Measurements from ENCODE around the gene CALM1. TPM values are rescaled to one million over a fixed set of nuclear protein-coding genes. Genes with fewer than 3 reads are reported as not detected.

CALM1 gene
- 1,344 and 1,414 TPM in 2 replicates for total RNA-seq

DNA sequence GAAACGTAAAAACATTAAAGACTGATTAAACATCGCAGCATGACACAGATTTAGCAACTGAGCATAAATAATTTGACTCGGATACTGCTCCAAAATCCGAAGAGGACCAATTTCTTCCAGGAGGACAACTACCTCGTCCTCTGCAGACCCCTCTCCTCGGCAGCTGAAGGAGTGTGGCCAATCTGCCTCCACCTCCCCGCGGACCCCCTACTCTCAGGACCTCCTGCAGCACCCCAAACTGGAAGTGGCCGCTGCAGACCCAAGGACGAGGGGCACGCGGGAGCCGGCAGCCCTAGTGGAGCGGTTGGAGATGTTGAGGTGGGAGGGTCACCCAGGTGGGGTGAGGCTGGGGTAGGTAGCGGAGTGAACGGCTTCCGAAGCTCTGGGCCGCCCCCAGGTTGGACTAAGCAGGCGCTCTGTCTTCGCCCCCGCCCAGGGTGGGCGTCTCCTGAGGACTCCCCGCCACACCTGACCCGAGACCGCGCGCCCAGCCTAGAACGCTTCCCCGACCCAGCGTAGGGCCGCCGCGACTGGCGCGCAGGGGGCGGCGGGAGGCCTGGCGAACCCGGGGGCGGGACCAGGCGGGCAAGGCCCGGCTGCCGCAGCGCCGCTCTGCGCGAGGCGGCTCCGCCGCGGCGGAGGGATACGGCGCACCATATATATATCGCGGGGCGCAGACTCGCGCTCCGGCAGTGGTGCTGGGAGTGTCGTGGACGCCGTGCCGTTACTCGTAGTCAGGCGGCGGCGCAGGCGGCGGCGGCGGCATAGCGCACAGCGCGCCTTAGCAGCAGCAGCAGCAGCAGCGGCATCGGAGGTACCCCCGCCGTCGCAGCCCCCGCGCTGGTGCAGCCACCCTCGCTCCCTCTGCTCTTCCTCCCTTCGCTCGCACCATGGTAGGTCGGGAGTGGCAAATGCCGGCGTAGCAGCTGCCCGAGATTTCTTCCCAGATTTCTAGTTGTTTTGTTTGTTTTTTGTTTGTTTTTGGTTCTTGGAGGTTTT, at the start of gene CALM1:
Gene CALM1 (plus strand): TSS at position 689 of the 999 bp plus-strand sequence. CDS start 202 bp downstream, at position 891.
- DNase-seq (ENCODE audit: low read depth in 2 of 2), result peak; percentile 96 to 97

GRCh38 chr14:90348270-90348669, 48.6 kb upstream of the CALM1 start:
- DNase-seq (ENCODE audit: low read depth in 2 of 2), result no peak

DNA sequence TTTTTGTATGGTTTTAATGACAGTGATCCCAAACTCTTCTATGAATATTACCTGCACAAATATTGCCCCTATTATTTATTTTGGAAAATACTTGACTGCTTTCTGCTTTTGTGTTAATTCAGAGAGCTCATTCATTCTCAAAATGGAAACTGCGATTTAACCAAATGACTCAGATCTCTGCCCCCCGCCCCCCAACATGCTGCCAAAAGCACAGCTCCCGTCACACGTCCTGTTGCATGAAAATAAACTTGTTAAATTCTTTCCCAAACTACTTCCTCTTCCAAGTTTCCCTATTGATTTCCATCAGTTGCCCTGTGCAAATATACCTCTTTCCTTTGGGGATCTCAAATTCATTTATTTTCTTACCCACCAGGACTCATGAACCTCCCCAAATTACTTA, 47.1 kb upstream of the CALM1 start:
- DNase-seq (ENCODE audit: low read depth in 2 of 2), result peak in 1 of 2 donors; percentile 64

DNA sequence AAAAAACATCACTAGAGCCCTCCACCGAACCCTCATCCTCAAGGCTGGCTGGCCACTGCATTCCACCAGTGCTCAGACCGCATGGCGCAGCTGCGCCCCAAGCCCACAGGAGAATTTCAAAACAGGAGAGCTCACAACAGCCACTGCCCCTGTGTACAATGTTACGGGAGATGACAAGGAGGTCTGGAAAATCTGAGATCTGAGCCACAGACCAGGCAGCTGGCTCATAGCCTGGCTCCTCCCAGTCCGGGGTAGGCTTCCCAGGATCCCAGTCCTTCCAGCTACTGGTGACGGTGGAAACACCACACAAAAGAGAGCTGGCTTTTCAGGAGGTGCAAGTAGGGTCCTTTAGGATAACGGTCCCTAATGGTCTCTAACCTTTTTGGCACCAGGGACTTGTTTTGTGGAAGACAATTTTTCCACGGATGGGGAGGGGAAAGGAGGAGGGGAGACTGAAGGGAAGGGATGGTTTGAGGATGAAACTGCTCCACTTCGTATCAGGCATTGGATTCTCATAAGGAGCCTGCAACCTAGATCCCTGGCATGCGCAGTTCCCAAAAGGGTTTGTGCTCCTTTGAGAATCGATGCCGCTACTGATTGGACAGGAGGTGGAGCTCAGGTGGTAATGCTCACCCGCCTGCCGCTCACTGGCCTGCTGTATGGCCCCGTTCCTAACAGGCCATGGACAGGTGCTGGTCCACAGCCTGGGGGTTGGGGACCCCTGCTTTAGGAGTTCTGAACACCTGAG, 42.1 kb upstream of the CALM1 start:
- DNase-seq (ENCODE audit: low read depth in 2 of 2), result no peak

GRCh38 chr14:90355540-90356518, 41.0 kb upstream of the CALM1 start:
- DNase-seq (ENCODE audit: low read depth in 2 of 2), result no peak

DNA sequence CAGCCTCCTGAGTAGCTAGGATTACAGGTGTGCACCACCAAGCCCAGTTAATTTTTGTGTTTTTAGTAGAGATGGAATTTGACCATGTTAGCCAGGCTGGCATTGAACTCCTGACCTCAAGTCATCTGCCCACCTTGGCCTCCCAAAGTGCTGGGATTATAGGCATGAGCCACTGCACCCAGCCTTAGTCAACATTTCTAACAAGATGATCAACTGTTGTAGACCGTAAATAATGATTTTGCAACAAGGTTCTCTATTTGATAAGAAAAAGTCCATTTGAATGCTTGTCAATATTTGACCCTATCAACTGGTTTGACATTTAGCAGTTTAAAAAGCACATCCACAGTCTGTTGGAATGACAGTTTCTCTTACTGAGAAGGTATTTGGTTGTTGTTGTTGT, 39.9 kb upstream of the CALM1 start:
- no peak for DNase-seq (ENCODE audit: low read depth in 2 of 2)

DNA sequence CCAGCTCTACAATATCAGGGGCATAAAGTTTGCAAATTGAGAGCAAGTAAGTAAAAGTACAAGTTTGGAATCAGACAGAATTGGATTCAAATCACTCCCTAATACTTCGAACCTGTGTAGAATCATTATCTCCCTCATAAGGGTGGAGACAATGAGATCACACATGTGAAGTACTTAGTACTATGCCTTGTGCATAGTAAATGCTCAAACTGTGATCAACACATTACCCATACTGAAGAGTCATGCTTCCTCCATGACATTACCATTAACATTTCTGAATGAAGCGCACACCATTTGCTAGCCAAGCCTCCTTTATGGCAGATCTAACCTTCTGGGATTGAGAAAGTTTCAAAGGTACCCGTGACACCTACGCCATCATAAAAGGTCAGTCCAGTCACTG, 38.5 kb upstream of the CALM1 start:
- no peak for DNase-seq (ENCODE audit: low read depth in 2 of 2)

DNA sequence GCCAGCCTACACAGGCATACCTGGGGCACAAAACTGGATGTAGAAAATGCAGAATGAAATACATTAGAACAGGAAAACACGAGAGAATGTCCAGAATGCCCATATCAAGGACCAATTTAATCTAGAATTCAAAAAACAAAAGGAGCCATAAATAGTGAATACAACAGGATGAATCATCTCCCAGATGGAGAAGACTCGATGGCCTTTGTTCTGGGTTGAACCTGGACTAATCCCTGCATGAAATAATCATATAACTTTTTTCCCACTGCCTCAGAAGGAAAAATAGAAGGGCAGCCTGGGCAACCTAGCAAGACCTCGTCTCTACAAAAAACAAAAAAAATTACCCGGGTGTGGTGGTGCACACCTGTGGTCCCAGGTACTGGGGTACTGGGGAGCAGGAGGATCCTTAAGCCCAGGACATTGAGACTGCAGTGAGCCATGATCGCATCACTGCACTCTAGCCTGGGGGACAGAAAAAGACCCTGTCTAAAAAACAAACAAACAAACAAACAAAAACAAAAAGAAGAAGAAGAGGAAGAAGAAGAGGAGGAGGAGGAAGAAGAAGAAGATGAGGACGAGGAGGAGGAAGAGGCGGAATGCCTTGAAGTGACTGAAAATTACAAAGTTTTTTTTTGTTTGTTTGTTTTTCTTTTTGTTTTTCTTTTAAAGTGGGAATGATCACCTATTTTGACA, 34.8 kb upstream of the CALM1 start:
- no peak for DNase-seq (ENCODE audit: low read depth in 2 of 2)

DNA sequence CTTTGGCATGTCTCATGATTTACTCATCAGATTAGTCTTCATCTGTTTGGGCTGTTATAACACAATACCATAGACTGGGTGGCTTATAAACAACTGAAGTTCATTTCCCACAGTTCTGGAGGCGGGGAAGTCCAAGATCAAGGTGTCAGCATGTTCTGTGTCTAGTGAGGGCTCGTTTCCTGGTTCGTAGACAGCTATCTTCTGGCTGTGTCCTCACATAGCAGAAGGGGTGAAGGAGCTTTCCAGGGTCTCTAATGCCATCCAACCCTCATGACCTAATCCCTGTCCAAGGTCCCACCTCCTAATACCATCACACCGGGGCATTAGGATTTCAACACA, 34.3 kb upstream of the CALM1 start:
- no peak for DNase-seq (ENCODE audit: low read depth in 2 of 2)

DNA sequence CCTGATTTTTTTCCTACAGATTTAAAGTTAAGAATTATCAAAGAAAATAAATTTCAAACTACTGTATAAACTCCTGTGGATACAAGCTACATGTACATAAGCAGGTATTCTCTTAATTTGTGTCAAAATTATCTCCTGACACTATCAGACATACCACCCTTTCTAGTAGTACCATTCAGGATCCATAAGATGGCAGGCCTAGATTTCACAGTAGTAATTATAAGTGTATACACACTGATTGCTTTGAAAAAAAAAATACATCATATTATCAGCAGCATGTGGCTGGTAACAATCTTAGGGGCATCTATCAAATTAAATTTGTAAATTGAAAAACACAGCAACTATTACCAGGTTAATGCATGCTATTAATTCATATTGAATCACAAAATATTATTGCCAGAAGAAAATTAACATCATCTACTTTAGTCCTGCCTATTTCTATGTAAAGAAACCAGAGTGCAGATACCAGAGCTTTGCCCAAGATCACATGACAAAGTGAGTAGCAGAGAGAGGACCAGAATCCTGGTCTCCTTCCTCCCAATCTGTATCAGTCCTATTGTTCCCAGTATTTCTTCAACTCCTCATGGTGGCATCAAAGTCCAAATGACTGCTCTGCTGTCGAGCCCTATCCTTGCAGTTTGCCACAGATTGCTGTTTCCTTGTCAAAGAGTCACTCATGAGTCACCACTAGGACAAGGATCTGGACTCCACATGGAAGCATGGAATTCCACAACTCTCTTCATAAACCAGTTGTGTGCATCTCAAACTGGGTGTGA, 27.7 kb upstream of the CALM1 start:
- peak; percentile 17 to 33 for DNase-seq (ENCODE audit: low read depth in 2 of 2)

DNA sequence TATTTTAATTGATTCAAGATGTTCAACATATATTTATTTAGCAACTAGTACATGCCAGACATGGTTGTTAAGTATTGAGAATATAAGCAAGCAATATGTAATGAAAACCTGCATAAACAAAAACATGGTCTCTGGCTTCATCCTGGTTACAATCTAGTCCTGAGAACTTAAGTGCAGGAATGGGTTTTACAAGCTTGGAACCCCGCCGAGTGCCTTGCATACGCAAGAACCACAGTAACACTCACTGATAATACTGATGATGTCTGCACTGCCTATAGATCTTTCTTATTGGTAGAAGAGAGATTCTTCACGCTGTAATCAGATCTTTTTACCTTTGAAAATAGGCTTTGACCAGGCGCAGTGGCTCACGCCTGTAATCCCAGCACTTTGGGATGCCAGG, 22.9 kb upstream of the CALM1 start:
- DNase-seq (ENCODE audit: low read depth in 2 of 2), result no peak

- DNase-seq (ENCODE audit: low read depth in 2 of 2), result no peak
These were observed 22.0 kb upstream of the CALM1 start for GRCh38 chr14:90374813-90375212.

- DNase-seq (ENCODE audit: low read depth in 2 of 2), result no peak
These were observed 20.9 kb upstream of the CALM1 start for GRCh38 chr14:90375934-90376333.

GRCh38 chr14:90378249-90378648, 18.6 kb upstream of the CALM1 start:
- DNase-seq (ENCODE audit: low read depth in 2 of 2), result no peak

GRCh38 chr14:90379106-90379505, 17.7 kb upstream of the CALM1 start:
- DNase-seq (ENCODE audit: low read depth in 2 of 2), result no peak

- no peak for DNase-seq (ENCODE audit: low read depth in 2 of 2)
These were observed 15.6 kb upstream of the CALM1 start for GRCh38 chr14:90381011-90381786.

DNA sequence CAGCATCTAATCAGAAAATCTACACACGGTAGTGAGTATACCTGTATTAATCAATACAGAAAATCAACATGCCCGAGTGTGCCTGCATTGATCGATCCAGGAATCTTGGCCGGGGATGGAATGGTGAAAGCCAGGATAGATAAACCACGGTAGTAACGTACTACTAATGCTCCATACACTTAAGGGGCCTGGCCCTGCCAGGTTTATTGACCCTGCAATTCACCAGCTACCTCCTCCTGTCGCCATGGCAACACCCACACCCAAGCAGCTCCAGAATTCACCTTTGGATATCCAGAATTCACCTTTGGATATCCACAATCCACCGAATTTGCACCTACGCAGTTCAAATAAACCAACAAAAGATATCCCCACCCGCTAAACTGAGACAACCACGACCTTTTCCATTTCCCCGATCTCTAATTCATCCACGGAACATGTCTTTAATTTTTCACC, 14.8 kb upstream of the CALM1 start:
- peak in 1 of 2 donors; percentile 36 for DNase-seq (ENCODE audit: low read depth in 2 of 2)

DNA sequence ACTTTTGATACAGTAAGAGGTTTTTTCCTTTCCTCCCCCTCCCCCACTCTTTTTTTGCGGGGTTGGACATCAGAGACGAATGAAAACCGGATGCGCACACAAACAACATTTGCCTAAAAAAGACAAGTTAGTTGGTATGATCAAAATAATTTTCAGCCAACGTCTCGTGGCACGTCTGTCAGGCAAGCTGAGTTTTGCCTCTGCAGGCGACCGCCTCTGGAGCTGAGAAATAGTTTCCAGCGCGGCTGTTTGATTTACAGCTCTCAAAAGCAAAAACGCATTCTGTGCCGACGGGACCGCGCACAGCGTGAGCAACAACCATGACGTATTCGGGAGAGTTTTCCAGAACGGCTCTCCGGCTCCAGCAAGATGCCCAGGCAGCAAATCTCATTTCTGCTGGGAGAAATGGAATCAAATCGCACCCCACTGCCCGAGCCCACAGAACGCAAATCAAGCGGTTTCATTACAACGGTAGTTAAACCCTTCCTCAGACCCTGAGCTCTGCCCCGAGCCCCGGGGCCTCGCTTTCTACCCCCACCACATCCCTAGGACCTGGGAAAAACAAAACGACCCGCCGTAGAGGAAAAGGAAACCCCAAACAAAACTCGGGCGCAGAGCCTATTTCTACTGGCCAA, 14.2 kb upstream of the CALM1 start:
- DNase-seq (ENCODE audit: low read depth in 2 of 2), result peak; percentile 87 to 96

Data from lung microvascular endothelial cell (primary cell).